RPMI8226 (cell line): ENCODE results near the gene CHST8.

Experiments used
- DNase-seq: peaks from one replicate; pipeline ENCODE4 v3.0.0-alpha.2; 2015

The CHST8 gene

GRCh38 chr19:33720155-33720493 is 98.4 kb downstream of the CHST8 start:
- no peak for DNase-seq

- peak; percentile 5 for DNase-seq
Measured at GRCh38 chr19:33720691-33721682, 99.2 kb downstream of the CHST8 start.

- DNase-seq = no peak
Measured at GRCh38 chr19:33721735-33722297, 100.1 kb downstream of the CHST8 start.

- DNase-seq = no peak
Measured at GRCh38 chr19:33722456-33723239, 100.9 kb downstream of the CHST8 start.

- DNase-seq = no peak
Measured at GRCh38 chr19:33723512-33723911, 101.8 kb downstream of the CHST8 start.

- no peak for DNase-seq
Measured at GRCh38 chr19:33724021-33724720, 102.4 kb downstream of the CHST8 start.

GRCh38 chr19:33724721-33725060 is 102.9 kb downstream of the CHST8 start:
- no peak for DNase-seq

GRCh38 chr19:33725567-33725966 is 103.8 kb downstream of the CHST8 start:
- no peak for DNase-seq

GRCh38 chr19:33726756-33727155 is 105.0 kb downstream of the CHST8 start:
- DNase-seq = no peak

- no peak for DNase-seq
Measured at GRCh38 chr19:33727331-33727998, 105.7 kb downstream of the CHST8 start.

GRCh38 chr19:33728141-33728540 is 106.4 kb downstream of the CHST8 start:
- no peak for DNase-seq

GRCh38 chr19:33730858-33731607 is 109.3 kb downstream of the CHST8 start:
- no peak for DNase-seq

- no peak for DNase-seq
Measured at GRCh38 chr19:33731881-33732280, 110.1 kb downstream of the CHST8 start.

- no peak for DNase-seq
Measured at GRCh38 chr19:33734913-33735312, 113.2 kb downstream of the CHST8 start.

GRCh38 chr19:33736158-33736557 is 114.4 kb downstream of the CHST8 start:
- no peak for DNase-seq

- no peak for DNase-seq
Measured at GRCh38 chr19:33736787-33737186, 115.0 kb downstream of the CHST8 start.

- no peak for DNase-seq
Measured at GRCh38 chr19:33737681-33738371, 116.1 kb downstream of the CHST8 start.

GRCh38 chr19:33740811-33741396 is 119.2 kb downstream of the CHST8 start:
- DNase-seq = peak; percentile 42

- no peak for DNase-seq
Measured at GRCh38 chr19:33745297-33745696, 123.5 kb downstream of the CHST8 start.

GRCh38 chr19:33746159-33746558 is 124.4 kb downstream of the CHST8 start:
- no peak for DNase-seq

GRCh38 chr19:33747273-33747672 is 125.5 kb downstream of the CHST8 start:
- no peak for DNase-seq
